Upper lobe of left lung (tissue), 6 donors: Measurements from ENCODE around the gene ZNF777. TPM values are rescaled to one million over a fixed set of nuclear protein-coding genes. Genes with fewer than 3 reads are reported as not detected.

Experiments used
- ATAC-seq, 2 donors: fragments of 200-7000 bp; cut with Tn5 transposase; one replicate each; pipeline ENCODE4 v1.9.1; 2022; ENCODE audit warnings: mild to moderate bottlenecking in 2 of 2, moderate library complexity in 2 of 2; ENCODE audit not compliant: low FRiP score in 2 of 2
- DNase-seq, 2 donors: peaks; one replicate each; pipeline ENCODE4 v3.0.0-alpha.2; 2019 to 2020
- H3K27ac ChIP-seq, 4 donors: fragments of 200-600 bp; sonication (generic); one replicate each; pipeline ENCODE4 v1.5.1; 2016 to 2019
- H3K27me3 ChIP-seq, 4 donors: fragments of 200-600 bp; sonication (generic); one replicate each; pipeline ENCODE4 v1.5.1; 2017 to 2019
- H3K36me3 ChIP-seq, 4 donors: fragments of 200-600 bp; sonication (generic); one replicate each; pipeline ENCODE4 v1.5.1; 2016 to 2019
- H3K4me1 ChIP-seq, 4 donors: fragments of 200-600 bp; sonication (generic); one replicate each; pipeline ENCODE4 v1.5.1; 2018 to 2019
- H3K4me3 ChIP-seq, 4 donors: fragments of 200-600 bp; sonication (generic); one replicate each; pipeline ENCODE4 v1.5.1; 2017 to 2019; ENCODE audit warnings: mild to moderate bottlenecking in 2 of 4, moderate library complexity in 1 of 4
- H3K9me3 ChIP-seq, 4 donors: fragments of 200-600 bp; sonication (generic); one replicate each; pipeline ENCODE4 v1.5.1; 2018 to 2019
- CTCF ChIP-seq, 6 experiments: fragments of 450-650 bp in 4 of 6; fragments of 200-600 bp in 2 of 6; sonication (generic) in 2 of 6; IDR thresholded peaks; one replicate each; pipeline ENCODE4 v1.5.1; 2016 to 2019; ENCODE audit warnings: antibody characterized with exemption in 6 of 6
- EP300 ChIP-seq, 4 donors: sonication (generic); formaldehyde crosslinking; IDR thresholded peaks; one replicate each; pipeline ENCODE4 v1.5.1; 2017; ENCODE audit warnings: antibody characterized with exemption in 4 of 4, control low read depth in 2 of 4
- POLR2A ChIP-seq, 4 donors: fragments of 450-650 bp; IDR thresholded peaks; one replicate each; pipeline ENCODE4 v1.5.1; 2016 to 2017; ENCODE audit warnings: antibody characterized with exemption in 4 of 4, mild to moderate bottlenecking in 2 of 4
- POLR2AphosphoS5 ChIP-seq, 2 donors: sonication (generic); formaldehyde crosslinking; IDR thresholded peaks; one replicate each; pipeline ENCODE4 v1.5.1; 2017; ENCODE audit warnings: antibody characterized with exemption in 2 of 2
- WGBS, 2 donors: methylation state at CpG; one replicate each; pipeline ENCODE4 v1.1.5; 2017 to 2018; 5-methylcytosine and 5-hydroxymethylcytosine counted together
- total RNA-seq, 6 donors: library from RNA; depleted of rRNA in 4 of 6; stranded (reverse); fragments of >200 nt in 4 of 6; gene quantifications; one replicate each; pipeline versions ENCODE4 v1.1.0 to v1.2.1, GENCODE V29; 2016 to 2021
- donor health status: DM: no; HTN: no; CAD: no; lungs with moderate emphysema.
- donor health status: DM: no; HTN: yes; CAD: no; lungs with severe emphysema.

The ZNF777 gene
- total RNA-seq, 6 donors from 2014 or later = 9.3 to 16.0 (median 10.8) TPM

- Histone ChIP-seq H3K27me3 (no peaks in the 10 kb centered on the region), H3K9me3 (peaks cover 0 to 6% (median 0%) of the 10 kb centered on the region in 4 donors), H3K4me1 (peaks cover 0 to 7% (median 4%) of the 10 kb centered on the region in 4 donors), H3K36me3 (no peaks in the 10 kb centered on the region), H3K27ac (no peak overlapping the region), H3K4me3 (no peak overlapping the region)
- DNase-seq = no peak
- TF ChIP-seq POLR2AphosphoS5 (IDR thresholded peaks at IDR 0.05) (no peak), CTCF (IDR thresholded peaks at IDR 0.05) (no peak), POLR2A (IDR thresholded peaks at IDR 0.05) (no peak), EP300 (IDR thresholded peaks at IDR 0.05) (no peak)
- WGBS, 2 donors = 80 to 83% methylated on average over 13 of the region's 13 CpGs
- ATAC-seq = no peak
Measured at GRCh38 chr7:149501651-149502050, 40.8 kb upstream of the ZNF777 start.

GRCh38 chr7:149500910-149501309 lies 40.0 kb upstream of the ZNF777 start:
- H3K4me3 ChIP-seq = no peak overlapping the region
- peaks cover 5 to 14% (median 9%) of the 10 kb centered on the region in 4 donors for H3K4me1 ChIP-seq
- no peaks in the 10 kb centered on the region for H3K27me3 ChIP-seq
- no peaks in the 10 kb centered on the region for H3K9me3 ChIP-seq
- 78 to 81% methylated on average over 3 to 4 of the region's 4 CpGs for WGBS, 2 donors
- no peak for TF ChIP-seq CTCF (IDR thresholded peaks at IDR 0.05)
- TF ChIP-seq POLR2AphosphoS5 (IDR thresholded peaks at IDR 0.05) = no peak
- no peak for TF ChIP-seq EP300 (IDR thresholded peaks at IDR 0.05)
- no peak for TF ChIP-seq POLR2A (IDR thresholded peaks at IDR 0.05)
- no peaks in the 10 kb centered on the region for H3K36me3 ChIP-seq
- DNase-seq (no peak), ATAC-seq (no peak)
- no peak overlapping the region for H3K27ac ChIP-seq

GRCh38 chr7:149500201-149500600 lies 39.3 kb upstream of the ZNF777 start:
- peaks cover 12 to 21% (median 16%) of the 10 kb centered on the region in 4 donors for H3K4me1 ChIP-seq
- H3K36me3 ChIP-seq = no peaks in the 10 kb centered on the region
- no peaks in the 10 kb centered on the region for H3K9me3 ChIP-seq
- no peak overlapping the region for H3K27ac ChIP-seq
- TF ChIP-seq POLR2A (IDR thresholded peaks at IDR 0.05) (no peak), EP300 (IDR thresholded peaks at IDR 0.05) (no peak), POLR2AphosphoS5 (IDR thresholded peaks at IDR 0.05) (no peak), CTCF (IDR thresholded peaks at IDR 0.05) (no peak)
- H3K4me3 ChIP-seq = no peak overlapping the region
- ATAC-seq = no peak
- no peak for DNase-seq
- H3K27me3 ChIP-seq = no peaks in the 10 kb centered on the region

GRCh38 chr7:149498811-149499210 lies 37.9 kb upstream of the ZNF777 start:
- TF ChIP-seq POLR2A (IDR thresholded peaks at IDR 0.05) = no peak
- 88 to 90% methylated on average over 6 of the region's 6 CpGs for WGBS, 2 donors
- Histone ChIP-seq H3K36me3 (peaks cover 2 to 6% (median 3%) of the 10 kb centered on the region in 4 donors), H3K27me3 (no peaks in the 10 kb centered on the region), H3K9me3 (no peaks in the 10 kb centered on the region), H3K4me3 (no peak overlapping the region), H3K27ac (no peak overlapping the region), H3K4me1 (peaks cover 17 to 30% (median 22%) of the 10 kb centered on the region in 4 donors)
- DNase-seq (no peak), ATAC-seq (no peak)

- peak; percentile 92 to 95 for ATAC-seq
- Histone ChIP-seq H3K4me3 (peak within 1 kb of the TSS; percentile 64 to 92 (median 77)), H3K27ac (peak within 1 kb of the TSS; percentile 86 to 97 (median 89)), H3K4me1 (peaks cover 17 to 30% (median 22%) of the 10 kb centered on the region in 4 donors), H3K36me3 (peaks cover 13 to 17% (median 15%) of the 10 kb centered on the region in 4 donors), H3K27me3 (no peaks in the 10 kb centered on the region), H3K9me3 (no peaks in the 10 kb centered on the region)
- TF ChIP-seq POLR2A (IDR thresholded peaks at IDR 0.05) (peak in 3 of 4 donors; percentile 15 to 67 (median 63)), EP300 (IDR thresholded peaks at IDR 0.05) (no peak), POLR2AphosphoS5 (IDR thresholded peaks at IDR 0.05) (peak in 1 of 2 donors; percentile 52), CTCF (IDR thresholded peaks at IDR 0.05) (peak; percentile 88 to 98 (median 95))
- peak; percentile 92 to 97 for DNase-seq
- WGBS, 2 donors = 0% methylated on average over 10 of the region's 109 CpGs; no CpG with 5 or more reads in 1 of the 2 donors
Measured at GRCh38 chr7:149497467-149498261, 36.8 kb upstream of the ZNF777 start, which contains the start of gene ZNF746. Gene ZNF746 (minus strand): TSS chr7:149497809. CDS start chr7:149497536, 273 bp downstream.
